Measurements from ENCODE around the gene GRID2.

DNA sequence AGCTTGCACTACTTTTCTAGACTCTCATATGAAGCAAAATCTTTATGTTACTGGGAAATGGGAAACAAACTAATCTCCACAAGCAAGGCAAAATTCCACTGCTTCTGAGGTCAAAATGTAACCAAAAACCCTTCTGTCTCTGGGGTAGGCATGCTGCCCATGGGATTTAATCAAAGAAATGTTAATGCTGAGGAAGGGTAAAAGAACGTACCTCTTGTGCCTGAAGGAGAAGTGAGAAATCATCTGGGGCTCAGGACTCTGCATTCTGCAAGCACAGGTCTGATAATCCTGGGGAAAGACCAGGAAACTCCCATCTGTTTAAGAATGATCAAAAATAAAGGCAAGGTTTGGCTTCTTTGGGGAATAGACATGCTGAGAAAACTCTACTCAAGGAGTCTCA, 184.7 kb downstream of the GRID2 start:
- TF ChIP-seq, protein P1, sequence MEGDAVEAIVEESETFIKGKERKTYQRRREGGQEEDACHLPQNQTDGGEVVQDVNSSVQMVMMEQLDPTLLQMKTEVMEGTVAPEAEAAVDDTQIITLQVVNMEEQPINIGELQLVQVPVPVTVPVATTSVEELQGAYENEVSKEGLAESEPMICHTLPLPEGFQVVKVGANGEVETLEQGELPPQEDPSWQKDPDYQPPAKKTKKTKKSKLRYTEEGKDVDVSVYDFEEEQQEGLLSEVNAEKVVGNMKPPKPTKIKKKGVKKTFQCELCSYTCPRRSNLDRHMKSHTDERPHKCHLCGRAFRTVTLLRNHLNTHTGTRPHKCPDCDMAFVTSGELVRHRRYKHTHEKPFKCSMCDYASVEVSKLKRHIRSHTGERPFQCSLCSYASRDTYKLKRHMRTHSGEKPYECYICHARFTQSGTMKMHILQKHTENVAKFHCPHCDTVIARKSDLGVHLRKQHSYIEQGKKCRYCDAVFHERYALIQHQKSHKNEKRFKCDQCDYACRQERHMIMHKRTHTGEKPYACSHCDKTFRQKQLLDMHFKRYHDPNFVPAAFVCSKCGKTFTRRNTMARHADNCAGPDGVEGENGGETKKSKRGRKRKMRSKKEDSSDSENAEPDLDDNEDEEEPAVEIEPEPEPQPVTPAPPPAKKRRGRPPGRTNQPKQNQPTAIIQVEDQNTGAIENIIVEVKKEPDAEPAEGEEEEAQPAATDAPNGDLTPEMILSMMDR (conservative IDR thresholded peaks at IDR 0.05): no peak
- no peak for TF ChIP-seq ZFX (IDR thresholded peaks at IDR 0.05)
